ENCODE results near the gene IL17F. TPM values are rescaled to one million over a fixed set of nuclear protein-coding genes. Genes with fewer than 3 reads are reported as not detected.

IL17F gene
- total RNA-seq: not detected
- polyA plus RNA-seq (2013, experiment 1 of 2): not detected
- not detected for polyA plus RNA-seq (2013, experiment 2 of 2)
- long read RNA-seq, experiment 1: 0 reads
- long read RNA-seq, experiment 2: 0 reads
- long read RNA-seq, experiment 3: 0 reads
- long read RNA-seq, experiment 4: 0 reads

DNA sequence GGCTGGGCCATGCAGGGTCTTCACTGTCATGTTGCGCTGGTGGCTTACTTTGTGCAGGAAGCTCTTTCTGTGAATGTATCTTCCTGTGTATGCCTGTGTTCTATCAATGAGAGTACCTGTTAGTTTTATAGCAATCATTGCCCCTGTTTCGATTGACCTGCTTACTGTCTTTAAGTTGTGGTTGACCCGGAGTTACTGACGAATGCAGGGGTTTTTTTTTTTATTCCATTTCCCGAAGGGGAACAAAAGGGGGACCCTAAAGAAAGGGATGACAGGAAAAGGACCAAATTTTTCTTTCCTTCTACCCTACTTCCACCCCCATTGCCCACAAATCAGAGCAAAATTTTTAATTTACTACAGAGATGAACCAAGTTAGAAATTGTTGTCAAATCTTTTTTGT is at the start of gene IL17F:
Gene IL17F (minus strand): TSS at position 101 of the 400 bp plus-strand sequence. CDS start 71 bp downstream, at position 30.
- WGBS, 2 experiments (ENCODE audit: insufficient coverage in 1 of 2, insufficient read length in 1 of 2): 85 to 95% methylated on average over 5 of the region's 5 CpGs
- no peaks in the 10 kb centered on the region for H3K9me3 ChIP-seq (ENCODE audit: control insufficient read depth, low read length)
- H3K27me3 ChIP-seq (ENCODE audit: control insufficient read depth, insufficient read depth, low read length, poor library complexity, severe bottlenecking): no peaks in the 10 kb centered on the region
- H3K36me3 ChIP-seq (ENCODE audit: control insufficient read depth, insufficient read depth, low read length): no peaks in the 10 kb centered on the region
- H3K36me3 Mint-ChIP-seq (ENCODE audit: low read depth): no peaks in the 10 kb centered on the region
- H3K4me3 ChIP-seq (ENCODE audit: low read length): no peak within 1 kb of the TSS
- H3K4me1 ChIP-seq (ENCODE audit: control insufficient read depth, insufficient read depth, low read length): peaks cover 7% of the 10 kb centered on the region
- H3K9me3 Mint-ChIP-seq: no peaks in the 10 kb centered on the region
- TF ChIP-seq, protein P1, sequence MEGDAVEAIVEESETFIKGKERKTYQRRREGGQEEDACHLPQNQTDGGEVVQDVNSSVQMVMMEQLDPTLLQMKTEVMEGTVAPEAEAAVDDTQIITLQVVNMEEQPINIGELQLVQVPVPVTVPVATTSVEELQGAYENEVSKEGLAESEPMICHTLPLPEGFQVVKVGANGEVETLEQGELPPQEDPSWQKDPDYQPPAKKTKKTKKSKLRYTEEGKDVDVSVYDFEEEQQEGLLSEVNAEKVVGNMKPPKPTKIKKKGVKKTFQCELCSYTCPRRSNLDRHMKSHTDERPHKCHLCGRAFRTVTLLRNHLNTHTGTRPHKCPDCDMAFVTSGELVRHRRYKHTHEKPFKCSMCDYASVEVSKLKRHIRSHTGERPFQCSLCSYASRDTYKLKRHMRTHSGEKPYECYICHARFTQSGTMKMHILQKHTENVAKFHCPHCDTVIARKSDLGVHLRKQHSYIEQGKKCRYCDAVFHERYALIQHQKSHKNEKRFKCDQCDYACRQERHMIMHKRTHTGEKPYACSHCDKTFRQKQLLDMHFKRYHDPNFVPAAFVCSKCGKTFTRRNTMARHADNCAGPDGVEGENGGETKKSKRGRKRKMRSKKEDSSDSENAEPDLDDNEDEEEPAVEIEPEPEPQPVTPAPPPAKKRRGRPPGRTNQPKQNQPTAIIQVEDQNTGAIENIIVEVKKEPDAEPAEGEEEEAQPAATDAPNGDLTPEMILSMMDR (conservative IDR thresholded peaks at IDR 0.05): no peak
- peaks cover 11% of the 10 kb centered on the region for H3K4me1 Mint-ChIP-seq
- no peak within 1 kb of the TSS for H3K27ac Mint-ChIP-seq
- DNase-seq: no peak
- no peak within 1 kb of the TSS for H3K4me3 Mint-ChIP-seq
- no peak within 1 kb of the TSS for H3K9ac ChIP-seq (ENCODE audit: extremely low read depth, low read length, poor library complexity, severe bottlenecking)
- no peak within 1 kb of the TSS for H3K27ac ChIP-seq (ENCODE audit: low read depth, low read length)
- no peaks in the 10 kb centered on the region for H3K27me3 Mint-ChIP-seq (ENCODE audit: insufficient read depth)

DNA sequence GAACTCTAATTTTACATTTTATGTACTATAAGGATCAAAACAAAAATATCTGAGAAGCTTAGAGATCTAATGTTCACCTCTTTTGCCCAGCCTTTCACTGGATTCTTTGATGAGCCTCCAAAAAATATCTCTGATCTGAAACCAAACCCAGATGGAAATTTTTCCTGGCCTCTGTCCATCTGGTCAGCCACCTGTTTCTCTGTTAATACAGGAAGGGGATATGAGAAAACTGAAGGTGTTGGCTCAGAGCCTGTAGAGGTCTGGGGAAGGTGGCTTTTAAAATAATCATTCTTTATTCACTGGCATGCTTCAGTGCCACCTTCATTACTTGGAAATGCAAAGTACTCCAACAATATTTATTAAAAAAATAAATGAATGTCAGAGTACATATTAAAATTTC is 48.8 kb upstream of the IL17F start:
- no peak for DNase-seq
- no peaks in the 10 kb centered on the region for H3K4me1 ChIP-seq (ENCODE audit: control insufficient read depth, insufficient read depth, low read length)
- Mint-ChIP-seq H3K27ac (no peak overlapping the region), H3K4me3 (no peak overlapping the region), H3K9me3 (peaks cover 21% of the 10 kb centered on the region), H3K4me1 (no peaks in the 10 kb centered on the region), H3K27me3 (ENCODE audit: insufficient read depth) (no peaks in the 10 kb centered on the region), H3K36me3 (ENCODE audit: low read depth) (peaks cover 2% of the 10 kb centered on the region)
- TF ChIP-seq, protein P1 (conservative IDR thresholded peaks at IDR 0.05): no peak
- H3K9me3 ChIP-seq (ENCODE audit: control insufficient read depth, low read length): peaks cover 12% of the 10 kb centered on the region
- H3K27me3 ChIP-seq (ENCODE audit: control insufficient read depth, insufficient read depth, low read length, poor library complexity, severe bottlenecking): no peaks in the 10 kb centered on the region
- no peak overlapping the region for H3K9ac ChIP-seq (ENCODE audit: extremely low read depth, low read length, poor library complexity, severe bottlenecking)
- H3K4me3 ChIP-seq (ENCODE audit: low read length): no peak overlapping the region
- H3K36me3 ChIP-seq (ENCODE audit: control insufficient read depth, insufficient read depth, low read length): no peaks in the 10 kb centered on the region
- no peak overlapping the region for H3K27ac ChIP-seq (ENCODE audit: low read depth, low read length)

DNA sequence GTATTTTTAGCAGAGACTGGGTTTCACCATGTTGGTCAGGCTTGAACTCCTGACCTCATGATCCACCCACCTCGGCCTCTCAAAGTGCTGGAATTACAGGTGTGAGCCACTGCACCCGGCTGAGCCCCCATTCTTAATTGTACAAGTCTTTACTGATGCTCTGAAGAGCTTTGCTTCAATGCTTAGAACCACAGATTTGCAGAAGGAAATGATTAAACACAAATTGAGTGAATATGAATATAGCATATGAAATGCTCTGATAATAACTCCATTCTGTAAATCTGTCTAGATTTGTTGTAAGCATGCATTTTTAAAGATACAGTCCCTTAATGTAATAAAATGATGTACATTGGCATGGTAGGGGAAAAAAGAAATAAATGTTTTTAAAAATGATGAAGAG is 44.5 kb upstream of the IL17F start:
- WGBS, 2 experiments (ENCODE audit: insufficient coverage in 1 of 2, insufficient read length in 1 of 2): 92 to 100% methylated on average over 2 of the region's 2 CpGs
- H3K4me1 ChIP-seq (ENCODE audit: control insufficient read depth, insufficient read depth, low read length): no peaks in the 10 kb centered on the region
- Mint-ChIP-seq H3K27ac (no peak overlapping the region), H3K27me3 (ENCODE audit: insufficient read depth) (no peaks in the 10 kb centered on the region), H3K4me3 (no peak overlapping the region), H3K4me1 (peaks cover 1% of the 10 kb centered on the region), H3K9me3 (no peaks in the 10 kb centered on the region), H3K36me3 (ENCODE audit: low read depth) (no peaks in the 10 kb centered on the region)
- no peaks in the 10 kb centered on the region for H3K27me3 ChIP-seq (ENCODE audit: control insufficient read depth, insufficient read depth, low read length, poor library complexity, severe bottlenecking)
- DNase-seq: no peak
- no peaks in the 10 kb centered on the region for H3K36me3 ChIP-seq (ENCODE audit: control insufficient read depth, insufficient read depth, low read length)
- H3K9me3 ChIP-seq (ENCODE audit: control insufficient read depth, low read length): no peaks in the 10 kb centered on the region
- no peak overlapping the region for H3K4me3 ChIP-seq (ENCODE audit: low read length)
- H3K9ac ChIP-seq (ENCODE audit: extremely low read depth, low read length, poor library complexity, severe bottlenecking): no peak overlapping the region
- no peak overlapping the region for H3K27ac ChIP-seq (ENCODE audit: low read depth, low read length)
- TF ChIP-seq, protein P1 (conservative IDR thresholded peaks at IDR 0.05): no peak
